HUDEP-2 (cell line): ENCODE data around the gene MRM2.

Source experiments
- DNase-seq, 76 experiments: peaks; one replicate each; lab custom pipeline; 2025; ENCODE audit not compliant: unreplicated experiment in 76 of 76; lab: John Stamatoyannopoulos, UW

MRM2 gene

DNA sequence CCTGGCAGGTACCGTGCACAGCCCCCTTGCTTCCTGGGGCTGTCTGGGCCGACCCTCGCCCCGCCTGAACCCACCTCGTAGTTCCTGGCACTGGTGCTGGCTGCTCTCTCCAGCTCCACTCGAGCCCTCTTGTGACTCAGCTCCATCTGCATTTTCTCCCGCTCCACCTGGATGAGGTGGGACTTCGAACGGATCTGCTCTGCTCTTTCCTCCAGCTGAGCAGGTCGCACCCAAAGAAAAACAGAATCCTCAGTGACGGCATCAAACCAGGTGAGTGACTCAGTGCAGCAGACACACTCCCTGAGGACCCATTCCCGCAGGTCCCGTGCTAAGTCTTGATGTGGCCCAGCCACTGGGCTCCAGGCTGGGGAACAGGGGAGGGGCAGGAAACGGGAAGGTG is 16.7 kb downstream of the MRM2 start:
- DNase-seq = no peak

DNA sequence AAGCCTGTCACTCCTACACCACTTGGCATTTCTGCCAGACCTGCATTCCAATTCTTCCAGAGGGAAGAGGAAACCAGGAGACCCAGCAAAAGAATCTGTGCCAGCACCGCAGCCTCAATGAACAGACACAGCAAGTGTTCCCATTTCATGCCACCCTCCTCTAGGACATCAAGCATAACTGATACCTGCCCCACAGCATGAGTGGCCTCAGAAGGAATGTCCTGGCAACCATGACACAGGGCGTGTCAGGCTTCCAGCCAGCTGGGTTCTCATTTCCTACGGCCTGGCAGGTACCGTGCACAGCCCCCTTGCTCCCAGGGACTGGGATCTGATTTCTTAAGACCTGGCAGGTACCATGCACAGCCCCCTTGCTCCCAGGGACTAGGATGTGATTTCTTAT is 17.1 kb downstream of the MRM2 start:
- no peak for DNase-seq

DNA sequence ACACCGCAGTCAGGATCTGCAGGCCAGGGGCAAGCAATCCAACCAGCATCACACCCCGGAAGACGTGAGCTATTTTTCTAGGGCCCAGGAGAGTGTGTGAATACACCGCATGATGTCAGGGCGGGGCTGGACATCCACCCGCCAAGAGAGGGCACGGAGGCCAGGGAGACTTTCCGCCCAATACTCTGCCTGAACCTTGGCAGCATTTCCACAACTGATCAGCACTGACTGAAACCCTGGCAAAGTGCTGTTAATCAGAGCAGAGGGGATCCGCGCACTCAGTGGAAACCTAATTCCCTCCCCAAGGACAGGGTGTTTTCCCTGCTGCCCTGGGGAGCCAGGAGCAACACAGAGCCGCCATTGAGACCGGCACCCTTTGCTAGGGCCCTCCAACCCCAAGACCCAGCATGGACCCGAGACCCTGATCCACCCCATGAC is 17.5 kb downstream of the MRM2 start:
- DNase-seq = no peak

DNA sequence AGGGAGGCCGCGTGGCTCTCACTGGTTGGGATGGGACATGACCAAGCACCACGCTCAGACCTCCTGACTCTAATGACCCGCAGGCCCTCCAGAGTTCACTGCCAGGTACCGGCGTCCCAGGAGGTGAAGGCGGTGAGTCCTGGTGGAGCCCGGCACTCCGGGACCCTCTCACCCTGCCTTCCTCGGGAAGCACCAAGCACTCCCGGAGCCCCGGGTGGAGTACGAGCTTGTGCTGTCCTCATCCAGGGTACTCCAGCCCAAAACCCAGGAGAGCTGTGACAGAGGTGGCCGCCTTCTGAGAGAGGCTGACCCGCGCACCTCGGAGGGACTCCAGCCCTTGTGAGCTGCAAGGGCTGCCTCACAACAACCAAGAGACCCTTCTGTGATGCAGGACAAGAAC is 18.7 kb downstream of the MRM2 start:
- DNase-seq = no peak

DNA sequence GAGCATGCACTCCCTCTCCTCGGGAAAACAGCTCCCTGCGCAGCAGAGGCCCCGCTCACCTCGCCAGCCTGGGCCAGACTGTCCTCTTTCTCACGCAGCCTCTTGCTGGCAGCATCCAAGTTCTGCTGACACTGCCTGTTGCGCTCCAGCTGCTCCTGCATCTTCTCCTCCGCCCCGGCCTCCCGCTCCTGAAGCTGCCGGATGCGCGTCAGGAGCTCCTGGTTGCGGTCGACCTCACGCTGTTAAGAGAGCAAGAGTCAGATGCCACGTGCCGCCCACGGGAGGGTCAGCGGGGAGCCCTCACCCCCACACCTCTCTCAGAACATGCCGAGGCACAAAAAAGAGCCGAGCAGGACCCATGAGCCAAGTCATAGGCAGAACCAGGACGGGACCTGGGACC is 19.5 kb downstream of the MRM2 start:
- no peak for DNase-seq

DNA sequence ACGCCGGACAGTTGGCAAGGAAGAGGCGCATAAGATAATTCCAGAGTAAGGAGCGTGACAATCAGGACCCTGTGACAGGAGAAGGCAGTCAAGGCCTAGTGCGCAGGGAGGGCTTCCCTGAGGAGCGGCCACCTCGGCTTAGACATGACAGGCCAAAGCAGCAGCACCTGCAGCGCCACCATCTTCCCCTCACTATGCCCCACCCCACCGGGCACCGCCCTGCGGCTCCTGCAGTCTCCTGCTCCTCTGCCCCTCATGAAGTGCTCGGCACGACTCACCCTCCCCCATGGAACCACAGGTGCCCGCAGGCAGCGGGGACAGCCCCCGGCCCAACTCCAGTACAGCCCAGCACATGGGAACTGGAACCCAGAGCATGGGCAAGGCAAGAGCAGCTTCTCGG is 21.1 kb downstream of the MRM2 start:
- no peak for DNase-seq

DNA sequence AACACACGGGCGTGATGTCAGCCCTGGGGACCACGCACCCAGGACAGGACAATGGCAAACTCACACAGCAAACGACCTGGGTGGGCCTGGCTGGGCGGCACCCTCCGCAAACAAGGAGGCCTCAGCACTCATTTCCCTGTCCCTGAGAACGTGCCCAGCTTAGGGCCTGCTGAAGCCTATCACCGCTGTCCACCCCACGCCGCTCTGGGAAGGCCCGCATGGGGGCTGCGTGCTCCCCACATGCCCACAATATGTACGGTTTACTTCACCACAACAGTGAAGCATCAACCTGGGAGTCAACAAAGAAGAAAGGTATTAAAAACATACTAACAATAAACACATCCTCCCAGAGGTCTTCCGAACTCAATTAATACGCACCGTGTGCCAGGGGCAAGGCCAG is 21.5 kb downstream of the MRM2 start:
- DNase-seq = no peak

DNA sequence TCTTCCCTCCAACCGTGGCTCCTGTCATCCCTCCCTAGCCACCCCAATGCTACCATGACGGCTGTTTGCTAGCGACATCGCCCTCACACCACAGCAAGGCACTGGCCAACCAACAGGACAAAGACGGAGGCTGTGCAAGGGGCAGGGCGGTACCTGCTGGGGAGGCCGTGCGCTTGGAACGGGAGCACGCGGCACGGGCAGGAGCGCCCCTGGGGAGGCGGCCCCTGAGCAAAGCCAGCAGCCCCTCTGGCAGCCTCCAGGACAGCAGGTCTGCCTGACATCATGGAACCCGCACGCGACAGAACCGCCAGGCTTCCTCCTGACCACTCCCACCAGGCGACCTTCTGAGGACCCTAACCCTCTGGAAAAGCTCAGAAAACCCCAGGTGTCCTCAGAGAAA is 22.0 kb downstream of the MRM2 start:
- no peak for DNase-seq

DNA sequence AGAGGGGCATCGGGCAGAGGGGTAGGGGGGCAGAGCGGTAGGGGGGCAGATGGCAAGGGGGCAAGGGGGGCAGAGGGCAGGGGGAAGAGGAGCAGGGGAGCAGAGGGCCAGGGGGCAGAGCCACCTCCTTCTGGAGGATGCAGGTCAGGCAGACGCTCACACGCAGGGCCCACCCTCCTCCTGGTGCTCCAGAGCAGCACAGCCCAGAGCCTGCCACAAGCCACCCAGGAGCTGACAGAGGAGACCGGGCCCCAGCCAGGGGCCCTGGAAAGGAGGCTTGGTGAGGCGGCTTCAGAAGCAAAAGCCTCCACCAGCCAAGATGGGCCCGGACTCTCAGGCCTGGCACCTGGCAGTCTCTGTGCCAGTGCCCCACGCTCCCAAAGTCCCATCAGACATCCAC is 22.4 kb downstream of the MRM2 start:
- DNase-seq = no peak

DNA sequence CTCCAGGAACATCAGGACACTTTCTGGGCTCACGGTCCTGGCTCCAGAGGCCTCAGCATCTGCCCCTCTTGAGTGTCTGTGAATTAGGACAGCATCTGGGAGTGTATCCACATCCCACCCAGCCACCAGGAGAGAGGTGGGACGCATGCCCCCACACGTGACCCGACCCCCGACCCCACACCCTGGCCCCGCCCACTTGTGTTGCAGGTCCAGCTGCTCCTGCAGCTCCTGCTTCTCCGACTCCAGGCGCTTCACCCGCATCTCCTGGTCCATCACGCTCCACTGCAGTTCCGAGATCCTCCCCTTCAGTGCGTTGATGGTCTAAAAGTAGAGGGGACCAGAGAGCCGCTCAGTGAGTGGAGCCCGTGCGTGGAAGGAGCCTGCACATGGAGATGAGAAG is 22.9 kb downstream of the MRM2 start:
- no peak for DNase-seq

DNA sequence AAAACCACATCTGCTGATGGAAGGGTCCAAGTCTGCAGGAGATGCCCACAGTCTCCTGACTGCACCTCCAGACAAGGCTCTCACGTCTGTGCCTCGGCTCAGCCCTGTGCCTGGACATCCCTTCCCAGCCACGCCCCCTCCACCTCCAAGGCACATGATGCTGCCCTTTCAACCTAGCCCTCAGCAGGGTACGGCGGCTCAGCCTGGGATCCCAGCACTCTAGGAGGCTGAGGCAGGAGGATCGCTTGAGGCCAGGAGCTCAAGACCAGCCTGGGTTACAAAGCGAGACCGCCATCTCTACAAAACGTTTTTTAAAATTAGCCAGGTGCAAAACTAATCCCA is 23.6 kb downstream of the MRM2 start:
- no peak for DNase-seq

DNA sequence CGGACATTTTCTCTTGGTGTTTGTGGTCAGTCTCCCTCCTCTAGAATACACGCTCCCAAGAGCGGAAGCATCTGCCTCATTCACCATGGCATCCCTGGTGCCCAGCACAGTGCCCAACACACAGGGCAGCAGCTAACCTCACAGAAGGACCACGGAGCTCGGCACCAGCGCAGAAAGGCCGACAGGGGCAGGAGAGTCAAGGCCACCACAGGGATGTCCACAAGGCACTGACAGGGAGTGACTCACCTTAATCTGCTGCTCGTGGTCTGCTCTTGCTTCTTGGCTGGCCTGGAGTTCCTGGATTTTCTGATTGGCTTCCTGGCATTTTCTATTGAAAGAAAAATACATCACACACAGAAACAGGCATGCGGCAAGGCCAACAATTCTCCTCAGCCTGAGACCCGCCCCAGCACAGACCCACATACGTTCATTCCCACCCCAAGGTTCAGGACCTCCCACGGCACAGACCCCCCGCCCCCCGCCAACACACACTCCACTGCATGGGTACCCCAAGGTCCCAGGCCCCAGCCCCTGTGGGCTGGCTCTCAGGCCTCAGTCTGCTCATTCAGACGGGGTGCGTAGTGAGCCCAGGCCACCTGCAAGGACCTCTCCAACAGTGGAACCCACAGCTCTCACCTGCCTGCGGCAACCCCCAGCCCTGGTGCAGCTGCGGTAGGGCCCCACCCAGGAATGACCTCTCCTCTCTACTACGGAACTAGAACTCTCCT is 24.1 kb downstream of the MRM2 start:
- DNase-seq = no peak

DNA sequence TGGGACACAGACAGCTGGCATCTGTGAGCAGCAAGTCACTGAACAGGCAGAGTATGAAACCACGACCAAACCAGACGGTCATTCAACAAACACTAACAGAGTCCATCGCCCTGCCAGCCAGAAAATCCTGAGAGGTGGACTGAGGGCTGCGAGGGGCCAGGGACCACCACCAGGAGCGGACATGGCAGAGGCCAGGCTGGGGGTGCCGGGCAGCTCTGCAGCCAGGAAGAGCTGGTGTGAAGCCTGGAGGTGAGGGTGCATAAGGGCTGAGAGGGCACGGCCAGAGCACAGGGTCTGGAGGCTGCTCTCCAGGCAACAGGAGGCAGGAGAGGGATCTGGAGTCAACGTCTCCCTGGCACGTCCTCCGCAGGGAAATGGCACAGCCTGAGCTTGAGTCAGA is 24.8 kb downstream of the MRM2 start:
- no peak for DNase-seq

DNA sequence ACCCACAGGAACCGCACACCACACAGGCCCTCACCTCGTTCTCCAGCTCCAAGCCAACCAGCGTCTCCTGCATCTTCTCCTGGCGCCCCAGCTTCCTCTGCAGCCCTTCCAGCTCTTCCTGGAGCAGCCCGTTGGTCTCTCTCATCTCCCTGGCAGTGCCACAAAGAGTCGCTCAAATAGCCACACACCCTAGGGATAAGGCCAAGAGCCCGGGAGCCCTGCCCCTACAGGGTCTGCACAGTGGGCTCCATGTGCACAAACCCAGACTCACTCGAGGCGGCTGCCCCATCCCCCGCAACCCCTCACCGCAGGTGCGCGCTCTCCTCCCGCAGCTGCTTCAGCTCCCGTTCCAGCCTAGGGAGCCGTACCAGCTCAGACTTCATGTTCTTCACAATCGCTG is 26.2 kb downstream of the MRM2 start:
- no peak for DNase-seq

DNA sequence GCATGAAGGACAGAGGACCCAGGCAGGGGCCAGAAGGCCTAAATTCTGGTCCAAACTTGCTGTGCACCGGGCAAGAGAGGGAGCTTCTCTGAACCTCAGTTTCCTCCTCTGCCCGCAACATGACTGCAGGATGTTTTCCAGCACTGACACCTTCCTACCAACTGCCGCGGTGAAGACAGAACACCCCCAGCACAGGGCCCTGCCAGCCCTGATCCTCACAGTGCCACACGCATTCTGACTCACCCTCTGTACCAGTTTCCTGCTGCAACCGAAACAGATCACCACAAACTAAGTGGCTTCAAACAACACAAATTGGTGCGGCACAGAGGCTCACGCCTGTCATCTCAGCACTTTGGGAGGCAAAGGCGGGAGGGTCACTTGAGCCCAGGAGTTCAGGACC is 27.4 kb downstream of the MRM2 start:
- no peak for DNase-seq

DNA sequence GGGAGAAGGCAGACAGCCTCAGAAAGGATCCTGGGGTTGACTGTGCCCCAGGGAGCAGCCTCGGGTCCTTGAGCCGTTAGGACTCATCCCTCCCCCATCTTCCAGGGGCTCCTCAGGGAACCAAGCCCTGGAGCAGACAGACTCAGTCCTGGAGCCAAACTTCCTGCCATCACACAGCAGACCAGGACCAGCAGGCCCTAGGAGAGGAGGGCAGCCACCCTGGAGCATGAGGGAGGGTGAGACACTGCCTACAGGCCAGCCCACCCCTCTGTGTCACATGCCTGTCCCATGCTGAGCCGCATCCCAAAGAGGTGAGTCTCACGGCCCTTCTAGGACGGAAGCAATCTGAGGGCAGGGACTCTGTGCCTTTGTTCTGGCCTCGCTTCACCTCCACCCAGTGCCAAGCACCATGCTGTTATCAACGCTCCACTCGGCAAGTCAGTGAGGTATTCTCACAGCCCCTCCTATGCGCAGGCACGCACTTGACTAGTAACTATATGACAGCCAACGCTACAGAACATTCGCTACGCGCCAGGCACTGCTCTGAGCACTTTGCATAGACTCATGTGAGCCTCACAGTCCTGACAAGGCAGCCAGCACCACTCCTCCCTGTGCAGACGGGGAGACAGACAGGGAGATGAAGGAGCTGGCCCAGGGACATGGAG is 28.3 kb downstream of the MRM2 start:
- no peak for DNase-seq

DNA sequence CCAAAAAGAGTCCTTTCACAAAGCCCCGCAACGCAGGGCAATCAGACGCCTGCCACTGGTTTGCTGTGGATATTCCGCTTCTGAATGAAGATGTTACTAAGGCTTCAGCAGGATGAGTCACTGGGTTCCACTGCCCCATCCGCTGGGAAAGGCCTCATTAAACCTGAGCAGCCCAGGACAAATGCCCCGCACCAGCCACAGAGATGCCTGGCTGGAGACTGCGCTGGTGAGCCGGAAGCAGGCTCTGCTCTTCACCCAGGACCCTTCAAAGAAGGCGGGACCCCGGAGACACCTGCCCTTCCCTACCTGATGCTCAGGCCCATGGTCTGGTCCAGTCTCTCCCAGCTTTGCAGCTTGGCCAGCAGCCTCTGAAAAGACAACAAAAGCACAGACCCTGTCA is 29.1 kb downstream of the MRM2 start:
- no peak for DNase-seq

DNA sequence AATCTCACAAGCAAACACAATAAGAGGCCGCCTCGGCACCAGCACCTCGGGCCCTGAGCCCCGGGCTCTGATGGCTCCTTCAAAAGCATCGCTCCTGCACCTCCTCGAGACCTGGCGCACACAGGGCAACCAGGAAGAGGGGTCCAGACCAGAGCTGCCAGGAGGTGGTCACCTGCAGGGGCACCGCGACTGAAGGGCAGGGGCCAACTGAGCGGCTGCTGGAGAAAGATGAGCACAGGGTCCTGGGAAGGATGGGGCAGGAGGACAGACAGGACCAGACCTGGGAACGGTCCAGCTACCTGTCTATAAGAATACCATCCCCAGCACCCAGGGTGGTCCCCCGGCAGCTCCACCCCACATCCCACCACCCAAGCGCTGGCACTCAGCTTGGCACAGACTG is 30.1 kb downstream of the MRM2 start:
- no peak for DNase-seq

DNA sequence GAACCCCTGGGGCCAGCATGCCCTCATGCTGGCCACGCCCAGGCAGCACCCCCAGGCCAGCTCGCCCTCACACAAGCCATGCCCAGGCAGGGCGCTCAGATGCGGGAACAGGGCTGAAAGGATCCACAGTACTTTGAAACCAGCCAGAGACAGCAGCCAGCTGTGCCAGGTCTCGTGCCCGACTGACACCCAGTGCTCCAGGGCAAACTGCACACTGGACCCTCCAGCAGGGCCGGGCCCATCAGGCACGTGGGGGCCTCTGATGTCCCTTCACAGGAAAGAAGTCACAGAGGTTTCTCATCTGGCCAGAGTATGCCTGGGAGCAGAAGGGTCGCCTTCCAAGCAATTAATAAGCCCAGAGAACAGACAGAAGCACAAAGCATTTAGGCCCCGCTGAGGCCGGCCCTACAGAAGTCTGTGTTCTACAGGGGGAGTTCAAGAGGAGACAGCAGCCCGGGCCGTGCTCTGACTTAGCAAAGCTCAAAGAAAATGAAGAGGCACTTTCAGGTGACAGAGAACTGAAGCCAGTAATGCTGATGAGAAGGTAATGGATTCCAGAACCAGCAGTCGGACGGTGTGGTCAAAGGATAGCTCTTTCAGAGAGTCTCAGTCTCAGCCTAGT is 30.6 kb downstream of the MRM2 start:
- DNase-seq = no peak

DNA sequence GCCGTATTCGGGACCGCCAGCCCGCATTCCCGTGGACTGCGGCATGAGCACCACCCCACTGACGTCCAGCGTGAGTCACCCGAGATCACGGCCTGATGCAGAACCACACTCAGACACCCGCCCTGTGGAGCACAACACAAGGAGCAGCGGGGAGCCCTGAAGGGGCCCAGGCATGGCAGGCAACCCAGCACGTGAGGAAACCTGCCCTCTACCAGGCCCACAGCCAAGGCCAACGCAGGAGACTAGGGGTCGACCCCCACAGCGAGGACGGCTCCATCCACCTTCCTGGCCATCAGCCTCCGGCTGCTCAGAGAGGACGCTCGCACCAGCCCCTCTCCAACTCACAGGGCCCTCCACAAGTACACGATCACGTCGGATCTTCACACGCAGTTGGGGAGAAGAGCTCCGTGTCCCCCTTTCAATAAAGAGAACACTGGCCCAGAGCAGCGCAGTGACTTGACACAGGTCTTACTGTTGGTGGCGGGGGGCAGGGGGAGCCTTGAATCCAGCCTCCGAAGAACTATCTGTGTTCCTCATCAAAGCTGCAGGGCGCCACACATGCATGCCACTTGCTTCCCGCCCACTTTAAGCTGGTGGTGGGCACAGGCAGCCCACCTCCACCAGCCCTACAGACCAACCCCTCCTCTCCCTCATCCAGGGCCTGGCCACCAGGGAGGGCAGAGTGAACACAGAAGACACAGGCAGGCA is 31.3 kb downstream of the MRM2 start:
- DNase-seq = no peak

DNA sequence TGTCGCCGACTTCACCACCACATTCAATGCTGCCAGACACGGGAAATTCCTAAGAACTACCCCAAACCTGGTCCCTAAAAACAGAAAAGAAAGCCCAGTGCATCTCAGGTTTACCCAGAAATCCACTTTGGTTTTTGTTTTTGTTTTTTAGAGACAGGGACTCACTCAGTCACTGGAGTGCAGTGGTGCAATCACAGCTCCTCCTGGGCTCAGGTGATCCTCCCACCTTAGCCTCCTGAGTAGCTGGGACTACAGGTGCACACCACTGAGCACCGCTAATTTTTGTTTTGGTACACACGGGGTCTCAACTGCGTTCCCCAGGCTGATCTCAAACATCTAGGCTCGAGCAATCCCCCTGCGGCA is 32.1 kb downstream of the MRM2 start:
- no peak for DNase-seq
